Osteoblast (primary cell): Measurements from ENCODE around the gene CHRNG. TPM values are rescaled to one million over a fixed set of nuclear protein-coding genes. Genes with fewer than 3 reads are reported as not detected.

Experiments
- DNase-seq: peaks from one replicate; pipeline ENCODE4 v3.0.0; 2011; ENCODE audit warnings: low spot score, mixed read lengths; ENCODE audit not compliant: insufficient read length; ENCODE audit errors: missing footprints
- H2AFZ ChIP-seq: 2 replicates; pipeline ENCODE4 v1.6.0; 2011; ENCODE audit warnings: mild to moderate bottlenecking, low read length
- H3K27ac ChIP-seq: 2 replicates; pipeline ENCODE4 v1.5.1; 2011; ENCODE audit warnings: mild to moderate bottlenecking, low read depth, low read length, moderate library complexity
- H3K27me3 ChIP-seq: 2 replicates; pipeline ENCODE4 v1.6.0; 2012; ENCODE audit warnings: mild to moderate bottlenecking, control low read depth, inconsistent platforms, low read length, moderate library complexity; ENCODE audit not compliant: insufficient read depth
- H3K36me3 ChIP-seq: 2 replicates; pipeline ENCODE4 v1.5.1; 2011; ENCODE audit warnings: mild to moderate bottlenecking, low read length, control low read depth, moderate library complexity; ENCODE audit not compliant: insufficient read depth
- H3K4me1 ChIP-seq: 2 replicates; pipeline ENCODE4 v1.5.1; 2011; ENCODE audit warnings: mild to moderate bottlenecking, low read length, control low read depth, moderate library complexity; ENCODE audit not compliant: insufficient read depth
- H3K4me2 ChIP-seq: 2 replicates; pipeline ENCODE4 v1.6.0; 2011; ENCODE audit warnings: mild to moderate bottlenecking, low read length; ENCODE audit not compliant: insufficient read depth
- H3K4me3 ChIP-seq: fragments of 200-600 bp; sonication (generic); 3 replicates; pipeline ENCODE4 v1.5.1; 2012; ENCODE audit warnings: mild to moderate bottlenecking, low read length, inconsistent platforms; ENCODE audit not compliant: insufficient read depth
- H3K79me2 ChIP-seq: 2 replicates; pipeline ENCODE4 v1.6.0; 2012; ENCODE audit warnings: mild to moderate bottlenecking, low read length, control low read depth, inconsistent platforms; ENCODE audit not compliant: insufficient read depth
- H3K9me3 ChIP-seq: 2 replicates; pipeline ENCODE4 v1.5.1; 2011; ENCODE audit warnings: low read depth, low read length, control low read depth
- H4K20me1 ChIP-seq: 2 replicates; pipeline ENCODE4 v1.6.0; 2012; ENCODE audit warnings: mild to moderate bottlenecking, low read length, control low read depth; ENCODE audit not compliant: insufficient read depth
- CTCF ChIP-seq: IDR thresholded peaks from 2 replicates; pipeline ENCODE4 v1.5.1; 2011; ENCODE audit warnings: mild to moderate bottlenecking, low read depth, low read length, moderate library complexity; ENCODE audit errors: extremely low read depth
- total RNA-seq: library from RNA; depleted of rRNA; stranded (reverse); fragments of >200 nt; gene quantifications from 2 replicates; pipeline ENCODE4 v1.2.3, GENCODE V29; 2012

Gene CHRNG
- total RNA-seq, 1 donor = not detected

- DNase-seq = no peak
- Histone ChIP-seq H3K36me3 (no peaks in the 10 kb centered on the region), H2AFZ (no peak overlapping the region), H3K9me3 (no peaks in the 10 kb centered on the region), H3K4me3 (no peak overlapping the region), H3K27me3 (peaks cover 47% of the 10 kb centered on the region), H3K4me2 (no peak overlapping the region), H4K20me1 (peaks cover 4% of the 10 kb centered on the region), H3K4me1 (no peaks in the 10 kb centered on the region), H3K27ac (no peak overlapping the region), H3K79me2 (no peaks in the 10 kb centered on the region)
- no peak for TF ChIP-seq CTCF
These were observed 19.0 kb upstream of the CHRNG start for GRCh38 chr2:232520489-232520888.

- Histone ChIP-seq H3K27ac (no peak overlapping the region), H3K36me3 (no peaks in the 10 kb centered on the region), H3K4me1 (no peaks in the 10 kb centered on the region), H3K27me3 (peaks cover 47% of the 10 kb centered on the region), H4K20me1 (peaks cover 4% of the 10 kb centered on the region), H3K79me2 (no peaks in the 10 kb centered on the region), H3K9me3 (no peaks in the 10 kb centered on the region), H2AFZ (no peak overlapping the region), H3K4me3 (no peak overlapping the region), H3K4me2 (no peak overlapping the region)
- no peak for DNase-seq
- TF ChIP-seq CTCF = no peak
These were observed 18.4 kb upstream of the CHRNG start for GRCh38 chr2:232521098-232521497.

- Histone ChIP-seq H3K9me3 (no peaks in the 10 kb centered on the region), H4K20me1 (peaks cover 4% of the 10 kb centered on the region), H3K27me3 (peaks cover 40% of the 10 kb centered on the region), H3K4me1 (no peaks in the 10 kb centered on the region), H3K4me2 (peak overlapping the region; percentile 18), H2AFZ (no peak overlapping the region), H3K36me3 (no peaks in the 10 kb centered on the region), H3K4me3 (no peak overlapping the region), H3K79me2 (no peaks in the 10 kb centered on the region), H3K27ac (no peak overlapping the region)
- peak; percentile 99 for DNase-seq
- peak; percentile 47 for TF ChIP-seq CTCF
These were observed 17.4 kb upstream of the CHRNG start for GRCh38 chr2:232521959-232522622.

- no peaks in the 10 kb centered on the region for H3K9me3 ChIP-seq
- no peaks in the 10 kb centered on the region for H3K36me3 ChIP-seq
- H3K27me3 ChIP-seq = peaks cover 40% of the 10 kb centered on the region
- H3K4me3 ChIP-seq = no peak overlapping the region
- no peaks in the 10 kb centered on the region for H3K4me1 ChIP-seq
- H4K20me1 ChIP-seq = peaks cover 4% of the 10 kb centered on the region
- H3K79me2 ChIP-seq = no peaks in the 10 kb centered on the region
- no peak overlapping the region for H2AFZ ChIP-seq
- no peak overlapping the region for H3K4me2 ChIP-seq
- DNase-seq = no peak
- no peak for TF ChIP-seq CTCF
- no peak overlapping the region for H3K27ac ChIP-seq
These were observed 16.7 kb upstream of the CHRNG start for GRCh38 chr2:232522623-232523401.
